ENCODE results near the gene PLXDC2.

The PLXDC2 gene

GRCh38 chr10:19862811-19863515, 46.7 kb downstream of the PLXDC2 start:
- DNase-seq = no peak

- no peak for DNase-seq
Measured at GRCh38 chr10:19865676-19866075, 49.4 kb downstream of the PLXDC2 start.

- no peak for DNase-seq
Measured at GRCh38 chr10:19869370-19869769, 53.1 kb downstream of the PLXDC2 start.

GRCh38 chr10:19872504-19873271, 56.5 kb downstream of the PLXDC2 start:
- DNase-seq = no peak

- no peak for DNase-seq
Measured at GRCh38 chr10:19874190-19874589, 58.0 kb downstream of the PLXDC2 start.

- DNase-seq = no peak
Measured at GRCh38 chr10:19874791-19875190, 58.6 kb downstream of the PLXDC2 start.

GRCh38 chr10:19876570-19876969, 60.3 kb downstream of the PLXDC2 start:
- no peak for DNase-seq

GRCh38 chr10:19877466-19878255, 61.4 kb downstream of the PLXDC2 start:
- no peak for DNase-seq

GRCh38 chr10:19882621-19883020, 66.4 kb downstream of the PLXDC2 start:
- DNase-seq = no peak

- no peak for DNase-seq
Measured at GRCh38 chr10:19888061-19888660, 71.9 kb downstream of the PLXDC2 start.

- no peak for DNase-seq
Measured at GRCh38 chr10:19889256-19889655, 73.0 kb downstream of the PLXDC2 start.

GRCh38 chr10:19891429-19891828, 75.2 kb downstream of the PLXDC2 start:
- DNase-seq = no peak

- no peak for DNase-seq
Measured at GRCh38 chr10:19892270-19892669, 76.0 kb downstream of the PLXDC2 start.

- no peak for DNase-seq
Measured at GRCh38 chr10:19892677-19893076, 76.4 kb downstream of the PLXDC2 start.

GRCh38 chr10:19895500-19895899, 79.3 kb downstream of the PLXDC2 start:
- no peak for DNase-seq

- DNase-seq = no peak
Measured at GRCh38 chr10:19902456-19902855, 86.2 kb downstream of the PLXDC2 start.

GRCh38 chr10:19904202-19904661, 88.0 kb downstream of the PLXDC2 start:
- DNase-seq = no peak

- no peak for DNase-seq
Measured at GRCh38 chr10:19906108-19906791, 90.0 kb downstream of the PLXDC2 start.

GRCh38 chr10:19908991-19909696, 92.9 kb downstream of the PLXDC2 start:
- no peak for DNase-seq

- DNase-seq = no peak
Measured at GRCh38 chr10:19911886-19912285, 95.7 kb downstream of the PLXDC2 start.

GRCh38 chr10:19913987-19914386, 97.8 kb downstream of the PLXDC2 start:
- DNase-seq = no peak

- DNase-seq = no peak
Measured at GRCh38 chr10:19915125-19915524, 98.9 kb downstream of the PLXDC2 start.
